ENCODE measurements around the gene SLC6A15. TPM values are rescaled to one million over a fixed set of nuclear protein-coding genes. Genes with fewer than 3 reads are reported as not detected.

The SLC6A15 gene
- total and polyA plus RNA-seq, 9 of the 15 experiments (the other 6 are each of a cell fraction or from before 2014, with no cell fraction given), result not detected

DNA sequence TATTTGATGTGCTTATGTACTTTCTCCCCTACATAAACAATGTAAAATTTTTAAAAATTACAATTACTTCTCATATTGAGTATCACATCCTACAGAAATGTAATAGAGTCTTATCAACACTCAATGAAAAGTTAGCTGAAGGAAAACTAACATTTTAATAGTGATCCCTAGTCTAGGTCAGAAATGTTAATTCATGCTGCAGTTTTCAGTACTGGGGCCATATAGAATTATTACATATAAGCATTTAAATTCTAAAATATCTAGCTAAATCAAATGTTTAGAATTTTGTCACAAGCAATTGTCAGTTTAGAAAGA lies 37.8 kb downstream of the SLC6A15 start:
- no peaks in the 10 kb centered on the region for H3K27me3 ChIP-seq (ENCODE audit: control insufficient read depth in 2 of 2, insufficient read depth in 2 of 2, low read length in 2 of 2)
- H3K9me1 ChIP-seq (ENCODE audit: control insufficient read depth, insufficient read depth, low read length), result no peaks in the 10 kb centered on the region
- H2AFZ ChIP-seq (ENCODE audit: low read depth, low read length), result no peak overlapping the region
- ChIA-PET POLR2A (no interaction called here), CTCF (ENCODE audit: low intra/inter-chr PET ratio) (interaction anchor here (0.8 kb wide), 1 partner anchor 155 kb away, joined by 3 read pairs; no protein-coding TSS in a partner anchor)
- no peaks in the 10 kb centered on the region for H3K79me2 ChIP-seq (ENCODE audit: control insufficient read depth, insufficient read depth, low read length)
- no peak overlapping the region for H3K4me2 ChIP-seq (ENCODE audit: insufficient read depth, low read length)
- H3K36me3 ChIP-seq (ENCODE audit: control insufficient read depth, insufficient read depth, low read length), result no peaks in the 10 kb centered on the region
- ATAC-seq, result no peak
- no peaks in the 10 kb centered on the region for H4K20me1 ChIP-seq (replicated peaks; ENCODE audit: control insufficient read depth, insufficient read depth, low read length)
- H3K27ac ChIP-seq (ENCODE audit: extremely low read depth, low read depth, low read length), result no peak overlapping the region
- in situ Hi-C loops (cut with MboI) (no loop called here), intact Hi-C loops (cut with micrococcal nuclease) (loop anchor here (1.0 to 5.0 kb wide), 4 partner anchors 155 to 1046 kb away; partner anchors contain the start of gene NTS)
- BruUV-seq (replicated peaks), result no TSS peak
- H3K9ac ChIP-seq (ENCODE audit: insufficient read depth in 1 of 2, low read depth in 2 of 2, low read length in 2 of 2), result no peak overlapping the region
- no peak for DNase-seq (ENCODE audit: extremely low read depth in 1 of 4, low spot score in 3 of 4)
- no peaks in the 10 kb centered on the region for H3K9me3 ChIP-seq (replicated peaks; ENCODE audit: control insufficient read depth, insufficient read depth, low read depth, low read length)
- FAIRE-seq, result no peak
- H3K4me1 ChIP-seq (replicated peaks in 1 of 2; ENCODE audit: control insufficient read depth in 2 of 2, insufficient read depth in 2 of 2, low read length in 2 of 2), result no peaks in the 10 kb centered on the region
- H3K4me3 ChIP-seq, result no peak overlapping the region
- TF ChIP-seq MECOM (CRISPR knock-in tag; IDR thresholded peaks at IDR 0.05) (no peak), HLTF (IDR thresholded peaks at IDR 0.05) (no peak), MEIS2 (IDR thresholded peaks at IDR 0.05; ENCODE audit: partially characterized antibody) (no peak), POLR2H (tag; IDR thresholded peaks at IDR 0.05; ENCODE audit: low read depth) (no peak), CBFA2T2 (conservative IDR thresholded peaks at IDR 0.05) (no peak), CAMTA2 (CRISPR knock-in tag; conservative IDR thresholded peaks at IDR 0.05) (no peak), RFX1 (IDR thresholded peaks at IDR 0.05) (no peak), CHD2 (IDR thresholded peaks at IDR 0.05; ENCODE audit: low read depth, low read length) (no peak), MTA3 (IDR thresholded peaks at IDR 0.05; ENCODE audit: borderline replicate concordance) (no peak), FOXJ2 (tag; IDR thresholded peaks at IDR 0.05) (no peak), ZNF174 (CRISPR knock-in tag; IDR thresholded peaks at IDR 0.05) (no peak), ZNF384 (IDR thresholded peaks at IDR 0.05; ENCODE audit: low read depth, low read length) (no peak)
- TF ChIP-seq, protein P1, sequence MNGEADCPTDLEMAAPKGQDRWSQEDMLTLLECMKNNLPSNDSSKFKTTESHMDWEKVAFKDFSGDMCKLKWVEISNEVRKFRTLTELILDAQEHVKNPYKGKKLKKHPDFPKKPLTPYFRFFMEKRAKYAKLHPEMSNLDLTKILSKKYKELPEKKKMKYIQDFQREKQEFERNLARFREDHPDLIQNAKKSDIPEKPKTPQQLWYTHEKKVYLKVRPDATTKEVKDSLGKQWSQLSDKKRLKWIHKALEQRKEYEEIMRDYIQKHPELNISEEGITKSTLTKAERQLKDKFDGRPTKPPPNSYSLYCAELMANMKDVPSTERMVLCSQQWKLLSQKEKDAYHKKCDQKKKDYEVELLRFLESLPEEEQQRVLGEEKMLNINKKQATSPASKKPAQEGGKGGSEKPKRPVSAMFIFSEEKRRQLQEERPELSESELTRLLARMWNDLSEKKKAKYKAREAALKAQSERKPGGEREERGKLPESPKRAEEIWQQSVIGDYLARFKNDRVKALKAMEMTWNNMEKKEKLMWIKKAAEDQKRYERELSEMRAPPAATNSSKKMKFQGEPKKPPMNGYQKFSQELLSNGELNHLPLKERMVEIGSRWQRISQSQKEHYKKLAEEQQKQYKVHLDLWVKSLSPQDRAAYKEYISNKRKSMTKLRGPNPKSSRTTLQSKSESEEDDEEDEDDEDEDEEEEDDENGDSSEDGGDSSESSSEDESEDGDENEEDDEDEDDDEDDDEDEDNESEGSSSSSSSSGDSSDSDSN (IDR thresholded peaks at IDR 0.05; ENCODE audit: borderline replicate concordance in 1 of 2, low read depth in 2 of 2, low read length in 2 of 2), result no peak
- TF ChIP-seq, protein P2, sequence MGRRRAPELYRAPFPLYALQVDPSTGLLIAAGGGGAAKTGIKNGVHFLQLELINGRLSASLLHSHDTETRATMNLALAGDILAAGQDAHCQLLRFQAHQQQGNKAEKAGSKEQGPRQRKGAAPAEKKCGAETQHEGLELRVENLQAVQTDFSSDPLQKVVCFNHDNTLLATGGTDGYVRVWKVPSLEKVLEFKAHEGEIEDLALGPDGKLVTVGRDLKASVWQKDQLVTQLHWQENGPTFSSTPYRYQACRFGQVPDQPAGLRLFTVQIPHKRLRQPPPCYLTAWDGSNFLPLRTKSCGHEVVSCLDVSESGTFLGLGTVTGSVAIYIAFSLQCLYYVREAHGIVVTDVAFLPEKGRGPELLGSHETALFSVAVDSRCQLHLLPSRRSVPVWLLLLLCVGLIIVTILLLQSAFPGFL (CRISPR knock-in tag; IDR thresholded peaks at IDR 0.05), result no peak
- TF ChIP-seq, protein P3, sequence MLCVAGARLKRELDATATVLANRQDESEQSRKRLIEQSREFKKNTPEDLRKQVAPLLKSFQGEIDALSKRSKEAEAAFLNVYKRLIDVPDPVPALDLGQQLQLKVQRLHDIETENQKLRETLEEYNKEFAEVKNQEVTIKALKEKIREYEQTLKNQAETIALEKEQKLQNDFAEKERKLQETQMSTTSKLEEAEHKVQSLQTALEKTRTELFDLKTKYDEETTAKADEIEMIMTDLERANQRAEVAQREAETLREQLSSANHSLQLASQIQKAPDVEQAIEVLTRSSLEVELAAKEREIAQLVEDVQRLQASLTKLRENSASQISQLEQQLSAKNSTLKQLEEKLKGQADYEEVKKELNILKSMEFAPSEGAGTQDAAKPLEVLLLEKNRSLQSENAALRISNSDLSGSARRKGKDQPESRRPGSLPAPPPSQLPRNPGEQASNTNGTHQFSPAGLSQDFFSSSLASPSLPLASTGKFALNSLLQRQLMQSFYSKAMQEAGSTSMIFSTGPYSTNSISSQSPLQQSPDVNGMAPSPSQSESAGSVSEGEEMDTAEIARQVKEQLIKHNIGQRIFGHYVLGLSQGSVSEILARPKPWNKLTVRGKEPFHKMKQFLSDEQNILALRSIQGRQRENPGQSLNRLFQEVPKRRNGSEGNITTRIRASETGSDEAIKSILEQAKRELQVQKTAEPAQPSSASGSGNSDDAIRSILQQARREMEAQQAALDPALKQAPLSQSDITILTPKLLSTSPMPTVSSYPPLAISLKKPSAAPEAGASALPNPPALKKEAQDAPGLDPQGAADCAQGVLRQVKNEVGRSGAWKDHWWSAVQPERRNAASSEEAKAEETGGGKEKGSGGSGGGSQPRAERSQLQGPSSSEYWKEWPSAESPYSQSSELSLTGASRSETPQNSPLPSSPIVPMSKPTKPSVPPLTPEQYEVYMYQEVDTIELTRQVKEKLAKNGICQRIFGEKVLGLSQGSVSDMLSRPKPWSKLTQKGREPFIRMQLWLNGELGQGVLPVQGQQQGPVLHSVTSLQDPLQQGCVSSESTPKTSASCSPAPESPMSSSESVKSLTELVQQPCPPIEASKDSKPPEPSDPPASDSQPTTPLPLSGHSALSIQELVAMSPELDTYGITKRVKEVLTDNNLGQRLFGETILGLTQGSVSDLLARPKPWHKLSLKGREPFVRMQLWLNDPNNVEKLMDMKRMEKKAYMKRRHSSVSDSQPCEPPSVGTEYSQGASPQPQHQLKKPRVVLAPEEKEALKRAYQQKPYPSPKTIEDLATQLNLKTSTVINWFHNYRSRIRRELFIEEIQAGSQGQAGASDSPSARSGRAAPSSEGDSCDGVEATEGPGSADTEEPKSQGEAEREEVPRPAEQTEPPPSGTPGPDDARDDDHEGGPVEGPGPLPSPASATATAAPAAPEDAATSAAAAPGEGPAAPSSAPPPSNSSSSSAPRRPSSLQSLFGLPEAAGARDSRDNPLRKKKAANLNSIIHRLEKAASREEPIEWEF (CRISPR knock-in tag; IDR thresholded peaks at IDR 0.05), result no peak
- TF ChIP-seq, protein P4, sequence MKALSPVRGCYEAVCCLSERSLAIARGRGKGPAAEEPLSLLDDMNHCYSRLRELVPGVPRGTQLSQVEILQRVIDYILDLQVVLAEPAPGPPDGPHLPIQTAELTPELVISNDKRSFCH (CRISPR knock-in tag; IDR thresholded peaks at IDR 0.05), result no peak
- TF ChIP-seq, protein P4 (tag; IDR thresholded peaks at IDR 0.05), result no peak

All from K562 (cell line).